ENCODE results near the gene SNX6.
"Not testable (repeated sequence)": the region's sequence is repeated elsewhere in the genome, so short reads cannot be mapped to it uniquely, and the experiment has no call there.

Gene SNX6

GRCh38 chr14:34629657-34630529, at the start of gene SNX6:
SNX6 (minus strand) TSS chr14:34630148; CDS start chr14:34630116, 32 bp downstream.
- DNase-seq, result peak; percentile 70

GRCh38 chr14:34678735-34679134, 48.8 kb upstream of the SNX6 start:
- DNase-seq, result no peak

GRCh38 chr14:34678306-34678705, 48.4 kb upstream of the SNX6 start:
- no peak for DNase-seq

- no peak for DNase-seq
Observed at GRCh38 chr14:34676516-34677211, 46.7 kb upstream of the SNX6 start.

GRCh38 chr14:34673702-34674101, 43.8 kb upstream of the SNX6 start:
- no peak for DNase-seq

- DNase-seq, result no peak
Observed at GRCh38 chr14:34671716-34672115, 41.8 kb upstream of the SNX6 start.

GRCh38 chr14:34668111-34668510, 38.2 kb upstream of the SNX6 start:
- no peak for DNase-seq

- DNase-seq, result no peak
Observed at GRCh38 chr14:34667007-34667406, 37.1 kb upstream of the SNX6 start.

- no peak for DNase-seq
Observed at GRCh38 chr14:34665785-34666435, 36.0 kb upstream of the SNX6 start.

GRCh38 chr14:34662561-34663088, 32.7 kb upstream of the SNX6 start:
- no peak for DNase-seq

- no peak for DNase-seq
Observed at GRCh38 chr14:34660796-34661195, 30.8 kb upstream of the SNX6 start.

GRCh38 chr14:34655959-34656358, 26.0 kb upstream of the SNX6 start:
- DNase-seq, result no peak

- DNase-seq, result not testable (repeated sequence)
Observed at GRCh38 chr14:34653073-34653472, 23.1 kb upstream of the SNX6 start.

GRCh38 chr14:34652348-34652747, 22.4 kb upstream of the SNX6 start:
- DNase-seq, result not testable (repeated sequence)

- no peak for DNase-seq
Observed at GRCh38 chr14:34650786-34651584, 21.0 kb upstream of the SNX6 start.

GRCh38 chr14:34650006-34650405, 20.1 kb upstream of the SNX6 start:
- not testable (repeated sequence) for DNase-seq

- DNase-seq, result no peak
Observed at GRCh38 chr14:34649344-34649743, 19.4 kb upstream of the SNX6 start.

GRCh38 chr14:34646570-34647255, 16.8 kb upstream of the SNX6 start:
- no peak for DNase-seq

- no peak for DNase-seq
Observed at GRCh38 chr14:34643361-34643760, 13.4 kb upstream of the SNX6 start.

- no peak for DNase-seq
Observed at GRCh38 chr14:34642595-34642994, 12.6 kb upstream of the SNX6 start.

- no peak for DNase-seq
Observed at GRCh38 chr14:34640826-34641225, 10.9 kb upstream of the SNX6 start.

GRCh38 chr14:34634360-34634771, 4.4 kb upstream of the SNX6 start:
- DNase-seq, result not testable (repeated sequence)
